Heart left ventricle (tissue), 16 donors: ENCODE data around the gene BAG3. TPM values are rescaled to one million over a fixed set of nuclear protein-coding genes. Genes with fewer than 3 reads are reported as not detected.

Experiments
- ATAC-seq, 4 donors: fragments of 200-7000 bp; cut with Tn5 transposase; one replicate each; pipeline ENCODE4 v1.9.1; 2020 to 2022; ENCODE audit warnings: moderate library complexity in 4 of 4, mild to moderate bottlenecking in 3 of 4, moderate number of reproducible peaks in 1 of 4
- DNase-seq, 5 donors: peaks; one replicate each; pipeline ENCODE4 v3.0.0-alpha.2; 2020
- H3K27ac ChIP-seq, 12 donors: fragments of 200-600 bp; sonication (generic) in 4 of 12; one replicate each; pipeline versions ENCODE4 v1.5.0 to v1.8.0; 2016 to 2022; ENCODE audit warnings: mild to moderate bottlenecking in 2 of 12
- H3K27me3 ChIP-seq, 9 donors: fragments of 200-600 bp; sonication (generic) in 2 of 9; one replicate each; pipeline versions ENCODE4 v1.5.1 to v1.8.0; 2016 to 2022; ENCODE audit warnings: mild to moderate bottlenecking in 3 of 9
- H3K36me3 ChIP-seq, 9 donors: fragments of 200-600 bp; sonication (generic) in 2 of 9; one replicate each; pipeline versions ENCODE4 v1.5.0 to v1.8.0; 2018 to 2022; ENCODE audit warnings: mild to moderate bottlenecking in 2 of 9
- H3K4me1 ChIP-seq, 12 donors: fragments of 200-600 bp; sonication (generic) in 4 of 12; one replicate each; pipeline versions ENCODE4 v1.5.0 to v1.8.0; 2016 to 2022; ENCODE audit warnings: mild to moderate bottlenecking in 3 of 12
- H3K4me3 ChIP-seq, 12 donors: fragments of 200-600 bp; sonication (generic) in 4 of 12; one replicate each; pipeline versions ENCODE4 v1.5.0 to v1.8.0; 2017 to 2022; ENCODE audit warnings: mild to moderate bottlenecking in 9 of 12, moderate library complexity in 4 of 12
- H3K9me3 ChIP-seq, 12 donors: fragments of 200-600 bp; sonication (generic) in 4 of 12; one replicate each; pipeline versions ENCODE4 v1.5.0 to v1.8.0; 2016 to 2022; ENCODE audit warnings: mild to moderate bottlenecking in 1 of 12
- CTCF ChIP-seq, 12 donors: fragments of 200-600 bp; sonication (generic) in 4 of 12; IDR thresholded peaks; one replicate each; pipeline versions ENCODE4 v1.5.0 to v1.8.0; 2018 to 2022; ENCODE audit warnings: antibody characterized with exemption in 12 of 12, mild to moderate bottlenecking in 5 of 12
- POLR2A ChIP-seq, 2 donors: fragments of 450-650 bp; IDR thresholded peaks; one replicate each; pipeline ENCODE4 v1.6.1; 2017; ENCODE audit warnings: antibody characterized with exemption in 2 of 2, mild to moderate bottlenecking in 2 of 2, moderate library complexity in 2 of 2
- WGBS, 4 donors: extraction: QIAGEN DNeasy Blood & Tissue Kit in 2 of 4; methylation state at CpG; one replicate each; pipeline versions ENCODE4 v1.1.5 to v1.1.7; 2013 to 2018; 5-methylcytosine and 5-hydroxymethylcytosine counted together
- intact Hi-C, 10 donors: fragments of 100-400 bp; cut with DNase I; formaldehyde crosslinking; loops; one replicate each; pipeline versions ENCODE4 v1.11.1 to v1.14.2; 2022
- polyA plus RNA-seq, 2 donors: library from polyadenylated mRNA; stranded (reverse); fragments of 200-250 nt; gene quantifications; one replicate each; pipeline ENCODE4 v1.2.3, GENCODE V29; 2013
- total RNA-seq, 9 donors: library from RNA; depleted of rRNA in 2 of 9; stranded (reverse); fragments of >200 nt in 2 of 9; fragmentation: NEBNext Ultra II Directional in 3 of 9; extraction: Animal tissue kit (Norgen Biotek cat#: 25700) in 3 of 9; gene quantifications; one replicate each; pipeline versions ENCODE4 v1.1.0 to v1.2.4, GENCODE V29; 2016 to 2023
- donor health status: ischemic (EF 13 %, LVEDD 7.1; RV severe dilation, severe dysfunction).
- donor health status: healthy with polysubstance abuse.
- donor health status: DM: no; HTN: yes; CAD: no.
- donor health status: DM: no; HTN: no; CAD: no.
- donor health status: ischemic (EF 25% LVEDD 6.9; RV normal size, moderate dysfunction).
- donor health status: ischemic (EF 25% LVEDD 5.7; RV mildly dilated, moderate dysfunction).
- donor health status: healthy.
- donor health status: DM: yes; HTN: yes; CAD: no.
- donor health status: ischemic (EF 35%, LVEDD 5.7; RV mildly dilated, moderate dysfunction).
- donor health status: nonischemic (EF 11% LVEDD 7.7; RV severe dilation, severe dysfunction).
- donor health status: DM: yes; HTN: yes; CAD: no.
- donor health status: PGD.
- donor health status: ischemic (EF 29% LVEDD 5.4; RV normal size, mild dysfunction).
- donor health status: nonischemic (EF 23%, LVEDD 6.1; RV moderate dilation, normal function).

Gene BAG3
- total and polyA plus RNA-seq, 11 donors: 78.8 to 271 (median 141) TPM

GRCh38 chr10:119723161-119723560 is 72.0 kb downstream of the BAG3 start:
- TF ChIP-seq POLR2A (IDR thresholded peaks at IDR 0.05) (no peak), CTCF (IDR thresholded peaks at IDR 0.05) (no peak)
- Histone ChIP-seq H3K4me3 (no peak overlapping the region), H3K4me1 (peaks cover 0 to 39% (median 23%) of the 10 kb centered on the region in 12 donors), H3K27me3 (no peaks in the 10 kb centered on the region), H3K36me3 (no peaks in the 10 kb centered on the region), H3K27ac (no peak overlapping the region), H3K9me3 (no peaks in the 10 kb centered on the region)
- intact Hi-C loops: loop anchor here in 3 of 10 donors (5.0 to 10.0 kb wide), 3 partner anchors 36 to 276 kb away; no protein-coding TSS in a partner anchor
- WGBS, 4 donors: 90 to 96% (median 93%) methylated on average over 2 of the region's 2 CpGs
- ATAC-seq (no peak), DNase-seq (no peak)

GRCh38 chr10:119723624-119724023 is 72.4 kb downstream of the BAG3 start:
- Histone ChIP-seq H3K4me3 (no peak overlapping the region), H3K36me3 (no peaks in the 10 kb centered on the region), H3K4me1 (peaks cover 0 to 39% (median 23%) of the 10 kb centered on the region in 12 donors), H3K27ac (peak overlapping the region in 1 of 12 donors; percentile 98), H3K27me3 (no peaks in the 10 kb centered on the region), H3K9me3 (no peaks in the 10 kb centered on the region)
- intact Hi-C loops: loop anchor here in 5 of 10 donors (2.0 to 10.0 kb wide), 5 partner anchors 36 to 276 kb away; partner anchors contain the start of gene TIAL1 (in 1 of the 5)
- 84 to 95% (median 90%) methylated on average over 3 of the region's 3 CpGs for WGBS, 4 donors
- DNase-seq (no peak), ATAC-seq (no peak)
- TF ChIP-seq CTCF (IDR thresholded peaks at IDR 0.05) (no peak), POLR2A (IDR thresholded peaks at IDR 0.05) (no peak)

- Histone ChIP-seq H3K27me3 (no peaks in the 10 kb centered on the region), H3K4me3 (peak overlapping the region; percentile 36 to 98 (median 80)), H3K27ac (peak overlapping the region; percentile 51 to 99 (median 95)), H3K4me1 (peaks cover 0 to 39% (median 23%) of the 10 kb centered on the region in 12 donors), H3K9me3 (no peaks in the 10 kb centered on the region), H3K36me3 (no peaks in the 10 kb centered on the region)
- DNase-seq (no peak), ATAC-seq (peak in 1 of 4 donors; percentile 3)
- WGBS, 4 donors: 25 to 27% (median 26%) methylated on average over 21 of the region's 21 CpGs
- no peak for TF ChIP-seq CTCF (IDR thresholded peaks at IDR 0.05)
- TF ChIP-seq POLR2A (IDR thresholded peaks at IDR 0.05): no peak
- intact Hi-C loops: loop anchor here in 8 of 10 donors (1.0 to 10.0 kb wide), 9 partner anchors 38 to 278 kb away; partner anchors contain the start of genes TIAL1 (in 3 of the 8), BAG3 (in 1 of the 8) and MCMBP (in 1 of the 8)
Measured at GRCh38 chr10:119724593-119725516, 73.7 kb downstream of the BAG3 start.

- TF ChIP-seq POLR2A (IDR thresholded peaks at IDR 0.05) (peak in 1 of 2 donors; percentile 68), CTCF (IDR thresholded peaks at IDR 0.05) (no peak)
- peaks cover 0 to 39% (median 23%) of the 10 kb centered on the region in 12 donors for H3K4me1 ChIP-seq
- no peaks in the 10 kb centered on the region for H3K27me3 ChIP-seq
- H3K9me3 ChIP-seq: no peaks in the 10 kb centered on the region
- intact Hi-C loops: loop anchor here in 8 of 10 donors (1.0 to 10.0 kb wide), 8 partner anchors 38 to 147 kb away; partner anchors contain the start of genes TIAL1 (in 3 of the 8), BAG3 (in 1 of the 8) and MCMBP (in 1 of the 8)
- WGBS, 4 donors: 0 to 1% (median 1%) methylated on average over 18 to 32 of the region's 32 CpGs
- ATAC-seq (no peak), DNase-seq (no peak)
- H3K36me3 ChIP-seq: peaks cover 0 to 3% (median 0%) of the 10 kb centered on the region in 9 donors
- peak overlapping the region; percentile 36 to 98 (median 80) for H3K4me3 ChIP-seq
- peak overlapping the region; percentile 51 to 99 (median 95) for H3K27ac ChIP-seq
Measured at GRCh38 chr10:119725517-119725827, 74.3 kb downstream of the BAG3 start.
